Frontal cortex (tissue), 4 donors: Measurements from ENCODE around the gene CDH23. TPM values are rescaled to one million over a fixed set of nuclear protein-coding genes. Genes with fewer than 3 reads are reported as not detected.

Source experiments
- DNase-seq, 2 donors: peaks; one replicate each; pipeline ENCODE4 v3.0.0; 2012; ENCODE audit warnings: low spot score in 2 of 2
- FAIRE-seq: peaks from 2 replicates; lab custom pipeline; 2012; peaks lifted over from hg19 to GRCh38; lab: Jason Lieb, UNC
- total RNA-seq: library from RNA; depleted of rRNA; stranded (reverse); fragments of >200 nt; gene quantifications from one replicate; pipeline ENCODE4 v1.2.3, GENCODE V29; 2014
- donor health status: control.
- donor health status: control.
- donor health status: control.

CDH23 gene
- total RNA-seq, 1 donor from 2014 or later, result 3.3 TPM

DNA sequence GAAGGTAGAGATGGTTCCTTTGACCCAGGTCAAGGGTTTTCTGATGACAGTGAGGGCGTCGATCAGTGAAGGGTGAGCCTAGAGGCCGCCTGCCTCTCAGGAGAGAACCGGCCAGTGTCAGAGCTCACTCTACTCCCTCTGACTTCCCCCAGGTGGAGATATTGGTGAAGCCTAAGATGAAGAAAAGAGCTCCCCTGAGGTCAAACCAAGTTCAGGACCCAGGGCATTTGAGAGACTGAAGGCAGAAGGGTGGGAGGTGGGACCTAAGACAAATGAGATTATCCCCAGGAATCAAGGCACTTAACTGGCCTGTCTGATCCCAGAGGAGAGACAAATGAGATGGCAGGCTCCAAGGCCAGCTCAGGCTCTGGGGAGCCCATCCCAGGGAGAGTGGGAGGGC, 104.7 kb downstream of the CDH23 start:
- FAIRE-seq (no peak), DNase-seq (no peak)

GRCh38 chr10:71502190-71502589, 105.5 kb downstream of the CDH23 start:
- FAIRE-seq, result no peak
- DNase-seq, result no peak

- DNase-seq (no peak), FAIRE-seq (no peak)
Measured at GRCh38 chr10:71502851-71503250, 106.1 kb downstream of the CDH23 start.

GRCh38 chr10:71504168-71504567, 107.4 kb downstream of the CDH23 start:
- no peak for DNase-seq

DNA sequence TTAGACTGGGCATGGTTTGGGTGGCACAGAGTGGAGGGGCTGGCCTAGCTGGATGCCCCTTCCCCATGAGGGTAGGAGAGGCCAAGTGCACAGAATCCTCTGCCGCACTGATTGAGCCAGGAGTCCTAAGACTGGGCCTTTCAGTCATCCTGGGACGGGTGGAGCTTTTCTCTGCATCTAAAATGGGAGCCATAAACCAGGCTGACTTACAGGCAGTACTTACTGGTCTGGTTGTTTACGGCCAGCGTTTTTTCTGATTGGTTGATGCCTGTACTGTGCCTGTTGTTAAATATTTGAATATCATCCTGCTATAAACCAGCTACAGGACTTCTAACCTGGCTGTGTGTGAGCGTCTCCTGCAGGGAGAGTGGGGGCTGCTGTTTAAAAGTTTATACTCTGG, 107.8 kb downstream of the CDH23 start:
- FAIRE-seq, result no peak
- no peak for DNase-seq

More at GRCh38 chr10:71504168-71504567, 107.4 kb downstream of the CDH23 start:
- no peak for FAIRE-seq

DNA sequence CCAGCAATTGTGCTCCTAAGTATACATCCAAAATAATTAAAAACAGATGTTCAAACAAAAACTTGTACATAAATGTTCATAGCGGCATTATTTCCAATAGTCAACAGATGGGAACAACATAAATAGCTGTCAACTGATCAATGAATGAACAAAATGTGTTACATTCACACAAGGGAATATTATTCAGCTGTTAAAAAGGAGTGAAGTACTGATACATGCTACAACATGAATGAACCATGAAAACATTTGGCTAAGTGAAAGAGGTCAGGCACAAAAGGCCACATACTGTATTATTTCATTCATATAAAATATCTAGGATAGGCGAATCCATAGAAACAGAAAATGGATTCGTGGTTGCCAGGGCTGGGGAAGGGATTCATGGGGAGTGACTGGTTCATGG, 109.1 kb downstream of the CDH23 start:
- FAIRE-seq (no peak), DNase-seq (no peak)

DNA sequence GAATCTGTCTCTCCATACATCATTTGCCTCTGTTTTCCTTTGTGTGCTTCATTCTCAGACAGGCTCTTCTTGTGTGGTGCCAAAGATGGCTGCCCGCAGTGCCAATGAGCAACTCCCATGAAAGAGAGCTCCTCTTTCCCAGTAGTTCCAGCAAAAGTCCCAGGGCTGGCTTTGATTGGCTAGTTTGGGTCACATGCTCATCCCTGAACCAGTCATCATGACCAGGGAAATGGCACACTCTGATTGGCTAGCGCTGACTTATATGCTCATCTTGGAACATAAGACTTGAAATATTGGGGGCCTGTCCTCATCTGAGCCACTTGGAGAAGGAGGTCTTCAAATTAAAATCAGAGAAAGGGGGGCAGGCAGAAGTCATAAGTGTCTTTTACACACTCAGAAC, 112.7 kb downstream of the CDH23 start:
- no peak for DNase-seq
- no peak for FAIRE-seq

DNA sequence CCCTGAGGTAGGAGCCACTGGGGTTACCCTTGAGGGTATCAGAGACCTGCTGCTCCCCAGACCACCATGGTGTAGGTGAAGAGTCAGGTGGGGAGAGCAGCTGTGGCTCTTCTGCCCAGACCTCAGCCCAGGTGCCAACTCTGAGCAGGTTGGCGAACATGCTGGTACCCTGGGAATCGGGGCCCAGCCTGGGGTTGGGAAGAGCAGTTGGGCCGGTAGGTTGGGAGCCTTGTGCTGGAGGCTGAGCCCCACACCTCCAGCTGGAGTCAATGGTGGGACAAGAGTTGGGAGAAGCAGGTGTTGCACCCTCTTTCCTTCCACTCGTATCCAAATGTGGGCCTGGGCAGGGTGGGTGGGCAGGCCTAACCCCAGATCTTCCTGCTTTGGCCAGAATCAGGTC, 114.5 kb downstream of the CDH23 start:
- FAIRE-seq (no peak), DNase-seq (no peak)

GRCh38 chr10:71512312-71512711, 115.6 kb downstream of the CDH23 start:
- DNase-seq, result no peak
- no peak for FAIRE-seq

GRCh38 chr10:71512761-71513539, 116.2 kb downstream of the CDH23 start:
- no peak for FAIRE-seq

GRCh38 chr10:71513540-71513853, 116.8 kb downstream of the CDH23 start:
- FAIRE-seq (no peak), DNase-seq (no peak)

More at GRCh38 chr10:71512761-71513539, 116.2 kb downstream of the CDH23 start:
- no peak for DNase-seq

- DNase-seq, result no peak
- no peak for FAIRE-seq
Measured at GRCh38 chr10:71513936-71514335, 117.2 kb downstream of the CDH23 start.

DNA sequence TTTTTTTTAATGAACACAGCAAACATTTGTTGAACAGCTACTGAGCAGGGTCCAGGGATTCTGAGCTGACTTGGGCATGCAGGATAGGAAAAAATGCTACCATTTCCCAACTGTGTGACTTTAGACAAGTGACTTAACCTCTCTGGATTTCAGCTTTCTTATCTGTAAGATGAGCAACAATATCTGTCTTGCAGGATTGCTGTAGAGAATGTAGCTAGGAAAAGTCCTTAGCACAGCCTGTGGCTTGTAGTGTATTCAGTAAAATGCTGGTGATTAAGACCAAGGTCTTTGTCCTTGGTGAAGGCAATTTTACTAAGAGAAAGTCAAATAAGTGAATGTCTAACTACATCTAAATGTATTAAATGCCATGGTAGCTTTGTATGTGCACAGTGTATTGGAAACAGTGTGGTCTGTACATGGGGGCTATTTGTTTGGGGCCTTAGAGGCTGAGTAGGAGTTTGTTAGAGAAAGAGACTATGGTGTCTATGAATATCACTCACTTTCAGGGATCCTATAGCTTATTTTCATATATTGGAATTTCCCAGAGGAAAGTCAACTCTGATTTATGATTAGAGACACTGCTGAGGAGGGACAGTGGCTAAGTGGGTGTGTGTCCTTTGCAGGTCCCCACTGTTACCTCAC, 118.9 kb downstream of the CDH23 start:
- DNase-seq (no peak), FAIRE-seq (no peak)

DNA sequence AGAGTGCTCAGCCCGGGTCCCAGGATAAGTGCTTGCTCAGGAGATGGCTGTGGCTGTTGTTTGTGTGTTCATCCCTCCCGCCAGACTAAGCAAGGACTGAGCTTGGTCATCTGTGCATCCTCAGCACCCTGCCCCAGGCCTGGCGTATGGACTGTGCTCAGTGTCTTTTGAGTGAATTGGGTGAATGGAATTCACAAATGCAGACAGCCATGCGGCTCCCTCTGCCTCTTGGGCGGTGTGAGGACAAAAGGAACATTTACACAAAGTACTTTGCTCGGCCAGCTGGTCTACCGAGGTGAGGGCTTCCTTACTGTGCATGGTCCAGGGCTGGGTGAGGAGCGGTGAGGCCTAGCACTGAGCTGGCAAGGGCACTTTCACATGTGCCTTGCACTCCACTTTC, 120.2 kb downstream of the CDH23 start:
- FAIRE-seq, result no peak
- no peak for DNase-seq

DNA sequence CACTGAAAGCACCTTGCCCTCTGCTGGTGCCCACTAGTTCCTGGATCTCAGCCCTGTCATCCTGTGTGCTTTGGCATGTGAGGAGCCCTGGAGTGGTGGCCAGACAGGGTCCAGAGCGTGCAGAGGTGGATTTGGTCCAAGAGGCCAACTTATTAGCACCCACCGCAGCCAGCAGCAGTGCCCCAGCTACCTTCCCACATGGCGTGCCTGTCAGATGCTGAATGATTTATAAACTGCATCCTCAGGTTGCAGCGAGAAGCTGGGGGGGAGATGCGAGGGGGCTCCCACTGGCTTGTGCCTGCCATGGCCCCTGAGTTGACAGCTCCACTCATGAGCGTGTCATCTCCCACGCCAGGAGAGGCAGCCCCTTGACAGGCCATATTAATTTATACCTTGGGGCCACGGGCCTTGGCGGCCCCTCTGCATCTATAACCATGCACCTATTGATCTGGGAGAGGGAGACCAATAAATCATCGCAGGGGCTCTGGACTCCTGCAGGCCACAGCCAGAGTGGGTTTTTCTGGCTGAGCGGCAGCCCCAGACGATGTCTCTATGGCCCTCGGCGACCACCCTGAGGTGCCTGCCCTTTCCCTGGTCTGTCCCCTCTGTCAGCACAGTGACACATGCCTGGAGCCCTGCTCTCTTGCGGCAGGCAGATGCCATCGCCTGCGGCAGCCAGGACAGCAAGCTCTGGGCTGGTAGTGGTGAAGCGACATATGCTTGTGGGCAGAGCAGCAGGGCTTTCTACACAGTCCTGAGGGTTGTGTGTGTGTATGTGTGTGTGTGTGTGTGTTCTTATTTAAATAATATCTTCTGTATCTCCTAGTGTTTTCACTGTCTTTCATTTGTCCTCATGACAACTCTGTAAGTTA, 120.8 kb downstream of the CDH23 start:
- DNase-seq, result no peak

GRCh38 chr10:71520042-71520441, 123.3 kb downstream of the CDH23 start:
- FAIRE-seq (no peak), DNase-seq (no peak)

More for the DNA sequence above, 120.8 kb downstream of the CDH23 start:
- no peak for FAIRE-seq

DNA sequence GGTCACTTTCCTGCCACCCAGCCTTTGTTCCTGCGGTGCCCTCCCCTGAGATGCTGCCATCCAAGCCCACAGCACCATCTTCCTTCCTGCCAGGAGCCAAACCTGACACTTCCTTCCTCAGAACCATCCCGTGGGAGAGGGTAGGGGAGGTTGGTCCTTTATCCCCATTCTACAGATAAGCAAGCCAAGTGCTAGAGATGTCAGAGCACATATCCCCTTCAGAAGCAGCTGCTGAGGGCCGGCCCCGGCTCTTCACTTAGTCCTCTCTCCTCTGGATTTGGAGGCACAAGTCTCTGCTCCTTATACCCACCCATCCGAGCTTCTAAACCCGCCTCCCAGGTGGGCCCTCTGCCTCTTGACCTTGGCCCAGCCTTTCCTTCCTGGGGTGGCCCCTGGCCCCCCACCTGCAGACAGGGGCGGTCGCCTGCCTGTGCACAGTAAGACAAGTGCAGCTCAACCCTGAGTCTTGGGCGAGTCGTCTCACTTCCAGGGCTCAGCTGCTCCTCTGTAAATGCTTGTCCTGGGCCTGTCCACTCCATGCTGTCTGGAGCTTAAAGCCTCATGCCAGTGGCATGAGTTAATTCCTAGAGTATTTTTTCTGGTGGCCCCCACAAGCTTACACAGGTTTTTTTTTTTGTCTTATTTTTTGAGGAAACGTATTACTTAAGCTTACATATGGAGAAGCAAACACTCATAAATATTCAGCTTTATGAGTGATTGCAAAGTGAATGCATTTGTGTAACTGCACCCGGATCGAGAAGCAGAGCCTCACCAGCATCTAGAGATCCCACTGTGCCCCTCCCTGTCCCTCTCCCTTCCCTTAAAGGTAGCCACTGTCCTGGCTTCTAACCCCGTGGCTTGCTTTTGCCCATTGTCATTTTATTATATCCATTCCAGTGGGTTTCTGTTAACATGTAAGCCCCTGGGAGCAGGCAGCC, 125.1 kb downstream of the CDH23 start:
- DNase-seq, result no peak

DNA sequence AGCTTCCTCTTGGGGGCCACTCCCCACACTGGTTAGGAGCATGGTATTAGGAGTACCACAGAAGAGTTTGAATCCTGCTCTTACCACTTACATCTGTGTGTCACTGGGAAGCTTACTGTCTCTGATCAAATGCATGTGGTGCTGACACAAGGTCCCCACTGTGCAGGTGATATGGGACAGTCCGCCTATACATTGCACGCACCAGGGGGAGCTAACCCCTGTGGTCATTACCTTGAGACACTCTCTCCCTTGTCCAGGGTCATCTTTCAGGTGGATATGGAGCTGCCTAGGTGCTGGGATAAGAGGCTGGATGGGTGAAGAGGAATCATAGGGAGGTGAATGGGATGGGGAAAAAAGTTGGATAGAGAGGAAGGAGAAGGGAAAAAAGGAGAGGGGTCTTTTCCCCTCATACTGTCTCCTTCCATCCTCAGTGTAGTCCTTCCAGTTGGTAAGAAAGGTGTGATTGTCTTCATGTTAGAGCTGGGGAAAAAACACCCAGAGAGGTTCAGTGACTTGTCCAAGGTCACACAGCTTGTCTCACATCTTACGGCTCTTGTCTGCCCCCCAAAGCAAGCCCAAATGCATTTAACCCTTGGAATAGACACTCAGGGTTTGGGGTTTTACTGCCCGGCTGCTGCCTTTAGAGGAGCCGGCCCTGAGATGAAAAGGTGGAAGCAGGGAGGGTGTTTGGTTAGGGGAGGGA, 125.9 kb downstream of the CDH23 start:
- FAIRE-seq, result no peak
- no peak for DNase-seq

More for the DNA sequence above, 125.1 kb downstream of the CDH23 start:
- FAIRE-seq, result no peak

GRCh38 chr10:71523756-71524155, 127.0 kb downstream of the CDH23 start:
- no peak for FAIRE-seq

More at GRCh38 chr10:71523756-71524155, 127.0 kb downstream of the CDH23 start:
- no peak for DNase-seq
